Endothelial cell (in vitro differentiated cells): ENCODE measurements around the gene SCYL1. TPM values are rescaled to one million over a fixed set of nuclear protein-coding genes. Genes with fewer than 3 reads are reported as not detected.
A peak's percentile ranks its signal among the peaks of the same experiment; 100 is the strongest.

Experiments
- DNase-seq: peaks from one replicate; pipeline ENCODE4 v3.0.0; 2021; ENCODE audit warnings: low spot score
- H3K27ac Mint-ChIP-seq: one replicate; pipeline ENCODE4 v1.8.0; 2021; ENCODE audit warnings: mixed read lengths, inconsistent platforms; ENCODE audit not compliant: unreplicated experiment
- H3K27me3 Mint-ChIP-seq: one replicate; pipeline ENCODE4 v1.8.0; 2021; ENCODE audit warnings: mild to moderate bottlenecking, moderate library complexity, mixed read lengths, inconsistent platforms; ENCODE audit not compliant: unreplicated experiment
- H3K36me3 Mint-ChIP-seq: one replicate; pipeline ENCODE4 v1.8.0; 2021; ENCODE audit warnings: mild to moderate bottlenecking, low read depth, mixed read lengths, inconsistent platforms; ENCODE audit not compliant: unreplicated experiment
- H3K4me1 Mint-ChIP-seq: one replicate; pipeline ENCODE4 v1.8.0; 2021; ENCODE audit warnings: mild to moderate bottlenecking, mixed read lengths, inconsistent platforms; ENCODE audit not compliant: unreplicated experiment
- H3K4me3 Mint-ChIP-seq: one replicate; pipeline ENCODE4 v1.8.0; 2021; ENCODE audit warnings: mild to moderate bottlenecking, mixed read lengths, inconsistent platforms; ENCODE audit not compliant: unreplicated experiment
- H3K9me3 Mint-ChIP-seq: one replicate; pipeline ENCODE4 v1.8.0; 2021; ENCODE audit warnings: mixed read lengths, inconsistent platforms; ENCODE audit not compliant: unreplicated experiment
- total RNA-seq: library from RNA; stranded (reverse); fragmentation: NEBNext Ultra II Directional; extraction: Animal tissue kit (Norgen Biotek cat#: 25700); gene quantifications from one replicate; pipeline ENCODE4 v1.2.1, GENCODE V29; 2021; ENCODE audit not compliant: unreplicated experiment
- TF ChIP-seq, protein P1 (sequence below): fragments of 200-600 bp; sonication (generic); IDR thresholded peaks from one replicate; pipeline ENCODE4 v1.5.0; 2021; ENCODE audit warnings: antibody characterized with exemption; ENCODE audit not compliant: unreplicated experiment

SCYL1 gene
- total RNA-seq, 1 donor from 2014 or later: 99.1 TPM

DNA sequence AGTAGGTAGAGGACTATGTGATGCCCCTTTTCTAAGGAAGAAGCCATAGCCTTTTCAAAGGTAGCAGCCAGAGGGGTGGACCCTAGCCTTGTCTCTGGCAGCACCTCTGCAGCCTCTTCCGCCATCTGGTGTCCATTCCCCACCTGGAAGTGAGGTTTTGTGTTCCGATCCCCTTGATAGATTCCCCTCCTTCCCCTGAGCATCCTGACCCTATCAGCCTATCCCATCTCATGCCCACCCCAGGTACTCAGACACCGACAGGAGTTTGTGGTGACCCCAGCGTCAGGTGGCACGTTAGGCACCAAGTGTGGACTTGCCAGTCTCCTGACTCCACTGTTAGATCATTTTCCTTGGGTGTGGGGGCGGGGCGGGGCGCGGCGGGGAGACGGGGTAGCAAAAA, 47.1 kb downstream of the SCYL1 start:
- no peaks in the 10 kb centered on the region for H3K9me3 Mint-ChIP-seq
- TF ChIP-seq, protein P1, sequence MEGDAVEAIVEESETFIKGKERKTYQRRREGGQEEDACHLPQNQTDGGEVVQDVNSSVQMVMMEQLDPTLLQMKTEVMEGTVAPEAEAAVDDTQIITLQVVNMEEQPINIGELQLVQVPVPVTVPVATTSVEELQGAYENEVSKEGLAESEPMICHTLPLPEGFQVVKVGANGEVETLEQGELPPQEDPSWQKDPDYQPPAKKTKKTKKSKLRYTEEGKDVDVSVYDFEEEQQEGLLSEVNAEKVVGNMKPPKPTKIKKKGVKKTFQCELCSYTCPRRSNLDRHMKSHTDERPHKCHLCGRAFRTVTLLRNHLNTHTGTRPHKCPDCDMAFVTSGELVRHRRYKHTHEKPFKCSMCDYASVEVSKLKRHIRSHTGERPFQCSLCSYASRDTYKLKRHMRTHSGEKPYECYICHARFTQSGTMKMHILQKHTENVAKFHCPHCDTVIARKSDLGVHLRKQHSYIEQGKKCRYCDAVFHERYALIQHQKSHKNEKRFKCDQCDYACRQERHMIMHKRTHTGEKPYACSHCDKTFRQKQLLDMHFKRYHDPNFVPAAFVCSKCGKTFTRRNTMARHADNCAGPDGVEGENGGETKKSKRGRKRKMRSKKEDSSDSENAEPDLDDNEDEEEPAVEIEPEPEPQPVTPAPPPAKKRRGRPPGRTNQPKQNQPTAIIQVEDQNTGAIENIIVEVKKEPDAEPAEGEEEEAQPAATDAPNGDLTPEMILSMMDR: no peak
- peak overlapping the region; percentile 98 for H3K4me3 Mint-ChIP-seq
- H3K27ac Mint-ChIP-seq: no peak overlapping the region
- peaks cover 31% of the 10 kb centered on the region for H3K27me3 Mint-ChIP-seq
- no peaks in the 10 kb centered on the region for H3K36me3 Mint-ChIP-seq
- no peak for DNase-seq
- H3K4me1 Mint-ChIP-seq: peaks cover 46% of the 10 kb centered on the region

DNA sequence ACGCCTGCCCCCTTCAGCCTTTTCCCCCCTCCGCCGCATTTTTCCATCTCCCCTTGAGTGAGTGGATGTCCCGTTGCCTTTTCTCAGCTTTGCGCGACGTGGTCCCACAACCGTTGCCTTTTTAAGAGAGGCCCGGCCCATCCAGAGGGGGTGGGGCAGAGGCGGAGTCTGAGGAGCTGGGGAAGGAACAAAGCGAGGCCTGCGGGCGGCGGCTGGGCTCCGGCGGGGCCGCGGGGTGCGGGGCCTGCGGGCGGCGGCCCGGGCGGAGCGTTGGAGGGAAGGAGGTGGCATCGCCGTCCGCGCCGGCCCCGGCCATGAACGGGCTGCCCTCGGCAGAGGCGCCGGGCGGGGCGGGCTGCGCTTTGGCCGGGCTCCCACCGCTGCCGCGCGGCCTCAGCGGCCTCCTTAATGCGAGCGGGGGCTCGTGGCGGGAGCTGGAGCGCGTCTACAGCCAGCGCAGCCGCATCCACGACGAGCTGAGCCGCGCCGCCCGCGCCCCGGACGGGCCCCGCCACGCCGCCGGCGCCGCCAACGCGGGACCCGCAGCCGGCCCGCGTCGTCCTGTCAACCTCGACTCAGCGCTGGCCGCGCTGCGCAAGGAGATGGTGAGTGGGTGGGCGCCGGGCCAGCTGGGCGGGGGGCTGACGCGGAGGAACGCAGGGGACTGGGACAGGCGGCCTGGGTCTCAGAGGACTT, 47.6 kb downstream of the SCYL1 start, which contains the start of gene FAM89B:
Gene FAM89B, plus strand, starts transcription at position 183 of the 696 bp plus-strand sequence. Its CDS starts 132 bp downstream, at position 315.
- peak; percentile 80 for DNase-seq
- H3K36me3 Mint-ChIP-seq: no peaks in the 10 kb centered on the region
- H3K4me1 Mint-ChIP-seq: peaks cover 46% of the 10 kb centered on the region
- H3K27me3 Mint-ChIP-seq: peaks cover 30% of the 10 kb centered on the region
- TF ChIP-seq, protein P1: no peak
- H3K9me3 Mint-ChIP-seq: no peaks in the 10 kb centered on the region
- peak within 1 kb of the TSS; percentile 98 for H3K4me3 Mint-ChIP-seq
- peak within 1 kb of the TSS; percentile 30 for H3K27ac Mint-ChIP-seq

DNA sequence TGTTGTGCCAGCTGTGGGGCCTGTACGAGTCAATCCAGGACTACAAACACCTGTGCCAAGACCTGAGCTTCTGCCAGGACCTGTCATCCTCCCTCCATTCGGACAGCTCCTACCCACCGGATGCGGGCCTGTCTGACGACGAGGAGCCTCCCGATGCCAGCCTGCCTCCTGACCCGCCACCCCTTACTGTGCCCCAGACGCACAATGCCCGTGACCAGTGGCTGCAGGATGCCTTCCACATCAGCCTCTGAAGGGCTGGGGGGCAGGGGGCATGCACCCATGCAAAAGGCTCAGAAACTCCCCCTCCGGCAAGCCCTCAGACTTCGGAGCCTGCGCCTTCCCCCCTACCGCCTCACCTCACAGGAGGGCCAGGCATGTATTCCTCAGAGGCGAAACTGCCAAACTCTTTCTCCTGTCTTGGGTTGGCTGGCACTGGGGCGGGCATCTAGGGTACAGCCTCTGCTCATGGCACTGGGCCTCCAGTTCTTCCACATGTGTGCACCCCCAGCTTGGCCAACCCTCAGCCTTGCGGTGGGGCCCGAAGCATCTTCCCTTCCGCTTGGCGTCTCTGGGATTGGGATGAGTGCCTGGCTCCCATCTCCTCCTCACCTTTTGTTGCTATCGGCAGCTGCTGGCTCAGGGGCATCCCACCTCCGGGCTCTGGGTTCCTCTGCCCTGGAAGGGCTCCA, 48.7 kb downstream of the SCYL1 start:
- peak overlapping the region; percentile 88 for H3K4me3 Mint-ChIP-seq
- peaks cover 43% of the 10 kb centered on the region for H3K4me1 Mint-ChIP-seq
- peak overlapping the region; percentile 30 for H3K27ac Mint-ChIP-seq
- no peaks in the 10 kb centered on the region for H3K9me3 Mint-ChIP-seq
- TF ChIP-seq, protein P1: no peak
- H3K36me3 Mint-ChIP-seq: no peaks in the 10 kb centered on the region
- no peak for DNase-seq
- H3K27me3 Mint-ChIP-seq: peaks cover 37% of the 10 kb centered on the region

DNA sequence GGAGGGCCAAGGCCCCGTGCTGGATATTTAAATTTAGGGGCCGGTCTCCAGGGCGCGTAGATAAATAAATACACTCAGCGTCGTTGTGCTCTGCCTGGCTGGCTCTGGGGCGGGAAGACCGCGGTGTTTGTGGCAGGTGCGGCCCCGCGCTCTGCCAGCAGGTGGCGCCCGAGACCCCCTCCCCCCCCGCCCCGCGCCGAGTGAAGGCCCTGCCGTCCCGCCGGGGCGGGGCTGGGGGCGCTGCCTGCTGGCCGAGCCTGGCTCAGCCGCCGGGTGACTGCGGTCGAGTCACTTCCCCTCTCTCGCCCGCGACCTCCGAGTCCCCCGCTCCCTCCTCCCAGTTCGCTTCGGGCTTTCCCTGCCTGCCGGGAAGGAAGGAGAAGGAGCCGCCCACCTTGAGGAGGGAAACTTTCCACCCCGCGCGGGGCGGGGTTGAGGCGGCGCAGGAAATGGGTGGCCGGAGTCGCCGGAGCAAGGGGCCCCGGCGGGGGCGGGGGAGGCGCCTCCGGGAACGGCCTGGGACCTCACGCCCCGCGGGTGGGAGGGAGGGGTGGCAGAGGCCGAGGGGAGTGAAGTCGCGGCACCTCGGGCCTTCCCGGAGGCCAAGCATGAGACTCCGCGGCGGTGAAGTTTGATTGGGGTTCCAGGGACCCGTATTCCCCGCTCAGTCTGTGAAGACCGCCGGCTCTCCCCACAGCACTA, 49.4 kb downstream of the SCYL1 start:
- TF ChIP-seq, protein P1: peak; percentile 99
- Mint-ChIP-seq H3K36me3 (no peaks in the 10 kb centered on the region), H3K27ac (peak overlapping the region; percentile 30), H3K9me3 (no peaks in the 10 kb centered on the region), H3K27me3 (peaks cover 39% of the 10 kb centered on the region), H3K4me1 (peaks cover 36% of the 10 kb centered on the region), H3K4me3 (peak overlapping the region; percentile 88)
- DNase-seq: peak; percentile 92
